Astrocyte of the cerebellum (primary cell): ENCODE results near the gene CLDN1.

Experiments
- DNase-seq: peaks from one replicate; pipeline ENCODE4 v3.0.0-alpha.2; 2011; ENCODE audit warnings: low read depth
- H3K4me3 ChIP-seq: 2 replicates; pipeline ENCODE4 v1.5.1; 2011; ENCODE audit warnings: mild to moderate bottlenecking, low read depth, low read length, moderate library complexity
- CTCF ChIP-seq: IDR thresholded peaks from 2 replicates; pipeline ENCODE4 v1.5.1; 2012; ENCODE audit warnings: low read length, low read depth, moderate library complexity, mild to moderate bottlenecking; ENCODE audit errors: missing control alignments
- in situ Hi-C: cut with HindIII; loops from 2 replicates; pipeline ENCODE4 v1.10.0; 2017; ENCODE audit warnings: low sequenced_read_pairs

The CLDN1 gene

GRCh38 chr3:190321789-190322603 lies at the start of gene CLDN1:
TSS of gene CLDN1 (minus strand) at chr3:190322446. CDS start at chr3:190322206, 240 bp downstream.
- in situ Hi-C loops = no loop called here
- H3K4me3 ChIP-seq = peak within 1 kb of the TSS; percentile 52
- TF ChIP-seq CTCF = peak; percentile 91
- DNase-seq = peak; percentile 42

GRCh38 chr3:190371152-190371551 lies 48.9 kb upstream of the CLDN1 start:
- no peak overlapping the region for H3K4me3 ChIP-seq
- in situ Hi-C loops = no loop called here
- DNase-seq = no peak
- no peak for TF ChIP-seq CTCF

- in situ Hi-C loops = no loop called here
- TF ChIP-seq CTCF = no peak
- H3K4me3 ChIP-seq = no peak overlapping the region
- no peak for DNase-seq
Observed at GRCh38 chr3:190370369-190370768, 48.1 kb upstream of the CLDN1 start.

GRCh38 chr3:190369668-190370295 lies 47.5 kb upstream of the CLDN1 start:
- H3K4me3 ChIP-seq = no peak overlapping the region
- DNase-seq = no peak
- TF ChIP-seq CTCF = no peak
- in situ Hi-C loops = no loop called here

- TF ChIP-seq CTCF = no peak
- no peak overlapping the region for H3K4me3 ChIP-seq
- DNase-seq = no peak
- in situ Hi-C loops = no loop called here
Observed at GRCh38 chr3:190368881-190369280, 46.6 kb upstream of the CLDN1 start.

- DNase-seq = no peak
- in situ Hi-C loops = no loop called here
- no peak for TF ChIP-seq CTCF
- no peak overlapping the region for H3K4me3 ChIP-seq
Observed at GRCh38 chr3:190366133-190366532, 43.9 kb upstream of the CLDN1 start.
